GM19328 (cell line): ENCODE measurements around the gene ALKBH5.
"Not testable (repeated sequence)": the region's sequence is repeated elsewhere in the genome, so short reads cannot be mapped to it uniquely, and the experiment has no call there.

Experiments
- ATAC-seq: cut with Tn5 transposase; IDR thresholded peaks from one replicate; pipeline ENCODE4 v1.9.1; 2021; ENCODE audit warnings: mild to moderate bottlenecking, moderate library complexity; ENCODE audit not compliant: unreplicated experiment

ALKBH5 gene

DNA sequence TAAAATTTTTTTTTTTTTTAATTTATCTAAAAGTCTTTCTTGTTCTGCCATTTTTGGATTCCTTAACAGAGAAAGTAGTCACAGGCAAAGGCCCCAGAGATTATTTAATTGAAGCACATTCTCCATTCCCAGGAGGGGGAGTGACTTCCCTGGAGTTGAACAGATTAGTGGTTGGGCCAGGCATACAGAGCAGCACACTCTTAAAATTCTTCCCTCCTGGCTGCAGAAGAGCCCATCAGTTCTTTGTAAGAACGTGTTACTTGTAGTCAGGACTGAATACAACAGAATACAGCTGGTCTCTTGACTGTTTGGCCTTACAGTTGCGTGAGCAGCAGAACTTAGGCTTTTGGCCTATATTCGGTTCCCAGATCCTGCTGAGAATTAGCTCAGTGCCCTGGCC is 1.8 kb downstream of the ALKBH5 start:
- ATAC-seq = no peak

DNA sequence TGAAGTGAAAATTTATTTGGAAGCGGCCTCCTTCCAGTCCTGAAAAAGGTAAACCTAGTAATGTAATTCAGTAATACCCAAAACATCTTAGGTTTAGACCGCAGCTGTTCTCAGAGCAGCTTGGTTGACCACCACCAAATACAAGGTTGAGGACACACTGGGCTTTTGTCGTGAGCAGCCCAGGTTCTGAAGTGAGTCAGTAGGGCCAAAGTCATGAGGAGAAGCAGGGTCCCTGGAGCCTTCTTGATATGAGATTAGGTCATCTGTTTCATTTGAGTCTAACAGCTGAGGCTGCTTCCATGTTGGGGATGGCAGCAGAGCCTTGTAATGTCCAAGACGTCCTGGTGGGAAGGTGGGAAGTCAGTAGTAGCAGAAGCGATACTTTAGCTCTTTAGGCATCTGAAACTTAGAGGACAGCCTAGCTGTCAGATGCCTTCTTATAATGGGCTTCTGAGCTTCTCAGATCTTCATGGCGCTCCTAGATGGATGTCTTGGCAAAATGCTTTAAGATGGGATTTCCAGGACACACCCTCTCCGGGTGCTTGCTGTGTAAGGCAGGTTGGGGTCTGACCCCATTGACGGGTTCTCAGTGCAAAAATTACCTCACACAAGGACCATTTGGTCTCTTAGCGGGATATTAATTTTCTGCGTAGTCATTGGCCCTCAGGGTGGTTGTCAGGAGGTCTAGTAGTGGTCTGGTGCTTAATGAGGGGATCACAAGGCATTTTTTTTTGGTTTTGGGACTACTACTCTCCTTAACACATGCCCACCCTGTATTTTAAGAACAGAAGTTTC is 2.4 kb downstream of the ALKBH5 start:
- ATAC-seq = no peak

DNA sequence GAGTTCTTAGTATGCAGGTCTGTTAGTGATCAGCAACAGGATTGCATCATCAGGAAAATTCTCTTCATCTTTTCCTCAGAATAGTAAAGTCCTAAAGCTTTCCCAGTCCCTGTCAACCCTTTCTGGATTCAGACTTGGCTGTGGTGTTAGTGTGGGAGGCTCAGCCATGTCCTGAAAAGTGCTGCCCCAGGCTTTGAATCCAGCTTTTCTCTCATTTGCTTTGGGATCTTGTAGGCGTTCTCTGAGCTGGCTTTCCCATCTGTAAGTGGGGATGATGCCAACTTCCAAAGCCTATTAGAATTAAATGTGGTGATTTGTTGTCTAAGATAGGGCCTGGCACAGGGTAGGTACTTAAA is 3.0 kb downstream of the ALKBH5 start:
- ATAC-seq = no peak

DNA sequence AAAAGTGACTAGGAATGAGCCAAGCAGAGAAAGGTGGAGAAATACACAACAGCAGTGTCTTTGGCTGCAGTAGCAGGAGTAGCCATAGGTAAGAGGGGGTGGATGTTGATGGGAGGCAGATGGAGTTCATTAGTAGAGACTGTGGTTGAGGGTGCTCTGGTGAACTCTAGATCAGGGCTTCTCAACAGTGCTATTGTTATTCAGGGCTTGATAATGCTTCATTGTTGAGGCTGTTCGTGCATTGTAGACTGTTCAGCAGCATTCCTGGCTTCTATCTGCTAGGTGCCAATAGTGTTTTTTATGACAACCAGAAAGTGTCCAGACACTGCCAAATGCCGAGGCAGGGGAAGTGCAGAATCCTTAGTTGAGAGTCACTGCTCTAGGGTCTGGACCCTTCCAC is 3.6 kb downstream of the ALKBH5 start:
- no peak for ATAC-seq

DNA sequence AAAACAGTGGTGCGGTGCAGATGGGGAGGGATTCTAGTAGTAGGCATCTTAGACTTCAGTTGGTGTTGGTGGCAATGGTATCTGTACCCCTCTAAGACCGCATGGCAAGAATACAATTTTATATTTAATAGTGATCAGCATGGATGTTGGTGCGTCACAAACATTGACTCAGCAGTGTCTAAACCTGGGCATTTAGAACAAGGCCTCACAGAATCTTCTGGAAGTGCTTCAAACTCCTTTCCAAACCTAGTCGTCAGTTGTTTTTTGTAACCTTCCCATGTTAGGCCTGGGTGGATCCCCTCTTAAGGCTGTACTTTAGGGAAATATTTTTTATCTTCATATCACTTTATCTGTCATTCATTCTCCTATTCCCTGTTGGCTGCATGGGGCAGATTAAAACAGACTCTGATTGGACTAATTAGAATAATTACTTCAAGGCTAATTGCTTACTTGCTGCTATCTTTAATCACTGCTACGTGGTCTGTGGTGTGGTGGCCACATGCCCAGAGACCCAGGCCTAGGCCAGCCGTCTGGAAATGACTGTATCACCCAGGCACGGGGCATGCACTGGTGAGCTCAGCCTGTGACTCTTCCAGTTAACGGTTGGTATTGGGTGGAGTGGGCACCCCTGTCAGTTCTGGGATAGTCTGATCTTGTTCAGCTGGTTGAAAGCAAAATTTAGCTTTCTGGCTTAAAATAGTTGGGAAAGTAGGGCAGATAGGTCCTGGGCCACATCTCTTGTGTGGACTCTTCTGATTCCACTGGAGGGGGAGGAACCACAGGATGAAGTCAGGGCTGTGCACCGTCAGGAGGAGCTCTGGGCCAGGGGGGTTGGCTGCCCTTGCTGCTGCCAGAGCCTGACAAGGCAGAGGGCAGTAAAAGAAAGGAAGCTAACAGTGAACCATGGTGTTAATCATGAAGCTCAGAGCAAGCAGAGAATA is 4.5 kb downstream of the ALKBH5 start:
- ATAC-seq = no peak

DNA sequence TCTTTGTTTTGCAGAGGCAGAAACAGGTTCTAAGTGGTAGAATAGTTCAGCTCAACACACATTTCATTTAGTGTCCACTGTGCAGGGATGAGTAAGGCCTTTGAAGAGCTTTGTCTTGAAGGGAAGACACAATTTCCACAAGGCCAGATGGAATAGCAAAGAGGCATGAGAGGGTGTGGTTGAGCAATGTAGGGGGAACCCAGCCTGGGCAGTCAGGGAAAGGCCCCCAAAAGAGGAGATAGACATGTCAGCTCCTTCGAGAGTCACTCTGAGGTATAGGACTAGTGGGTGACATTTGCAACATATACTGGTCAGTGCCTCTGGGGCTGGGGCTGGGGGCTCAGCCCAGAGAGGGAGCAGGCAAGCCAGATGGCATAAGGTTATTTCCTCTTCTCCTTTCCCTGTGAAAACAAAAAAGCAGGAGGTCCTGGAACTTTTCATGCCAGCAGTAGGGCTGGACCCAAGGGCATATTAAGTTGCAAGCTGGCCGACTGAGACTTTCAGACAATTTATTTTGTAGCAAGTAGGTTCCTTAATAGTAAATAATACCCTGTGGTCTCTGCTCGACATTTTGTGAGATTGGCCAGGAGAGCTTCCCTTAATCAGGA is 7.1 kb downstream of the ALKBH5 start:
- no peak for ATAC-seq

DNA sequence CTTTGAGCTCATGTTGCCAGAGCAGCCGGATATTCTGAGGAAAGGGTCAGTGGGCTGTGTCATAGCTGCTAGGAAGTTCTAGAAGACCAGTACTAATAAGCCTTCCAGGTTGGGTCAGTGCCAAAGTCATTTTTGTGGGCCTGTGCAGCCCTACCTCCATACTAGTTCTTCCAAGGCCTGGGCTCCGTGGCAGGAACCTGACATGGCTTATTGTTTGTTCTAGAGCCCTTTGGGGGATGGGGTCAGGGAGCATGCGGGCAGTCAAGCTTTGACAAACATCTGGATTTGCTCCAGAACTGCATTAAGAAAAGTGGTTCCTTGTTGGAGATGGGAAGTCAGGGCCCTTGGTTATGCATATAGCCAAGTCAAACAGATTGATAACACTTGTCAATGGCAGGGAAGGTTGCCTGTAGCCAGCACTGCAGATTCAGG is 7.6 kb downstream of the ALKBH5 start:
- ATAC-seq = no peak

DNA sequence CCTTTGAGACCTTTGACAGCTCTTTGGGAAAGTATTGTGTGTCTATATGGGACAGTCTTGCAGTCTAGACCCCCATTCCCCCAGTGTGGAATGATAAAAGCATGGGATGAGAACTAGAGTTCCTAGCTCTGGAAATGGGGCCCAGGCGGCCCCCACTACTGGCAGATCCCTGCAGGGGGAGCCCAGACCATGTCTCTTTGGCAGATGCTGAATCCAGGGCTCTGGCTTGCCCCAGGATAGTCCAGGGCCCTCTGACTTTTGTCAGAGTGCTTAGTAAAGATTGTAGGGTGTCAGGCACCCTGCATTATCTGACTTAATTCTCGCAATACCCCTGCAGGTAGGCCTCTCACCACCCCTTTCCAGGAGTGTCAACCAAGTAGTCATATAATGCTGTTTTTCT is 8.3 kb downstream of the ALKBH5 start:
- ATAC-seq = no peak

DNA sequence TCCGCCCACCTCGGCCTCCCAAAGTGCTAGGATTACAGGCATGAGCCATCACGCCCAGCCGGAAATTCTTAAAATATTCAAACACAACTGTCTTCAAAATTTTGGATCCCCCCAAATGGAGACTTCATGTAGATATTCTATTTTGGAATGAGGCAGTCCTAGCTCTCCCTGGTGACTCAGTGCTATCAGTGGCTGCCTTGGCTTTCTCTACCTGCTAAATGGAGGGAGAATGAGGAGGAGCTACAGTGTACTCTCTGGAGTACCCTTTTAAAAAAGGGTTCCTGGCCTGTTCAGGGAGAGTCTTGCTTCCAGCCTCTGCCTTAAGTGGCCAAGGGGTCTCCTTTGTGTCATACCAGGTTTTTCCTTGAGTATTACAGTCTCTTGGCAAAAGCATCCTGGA is 10.8 kb downstream of the ALKBH5 start:
- ATAC-seq = no peak

DNA sequence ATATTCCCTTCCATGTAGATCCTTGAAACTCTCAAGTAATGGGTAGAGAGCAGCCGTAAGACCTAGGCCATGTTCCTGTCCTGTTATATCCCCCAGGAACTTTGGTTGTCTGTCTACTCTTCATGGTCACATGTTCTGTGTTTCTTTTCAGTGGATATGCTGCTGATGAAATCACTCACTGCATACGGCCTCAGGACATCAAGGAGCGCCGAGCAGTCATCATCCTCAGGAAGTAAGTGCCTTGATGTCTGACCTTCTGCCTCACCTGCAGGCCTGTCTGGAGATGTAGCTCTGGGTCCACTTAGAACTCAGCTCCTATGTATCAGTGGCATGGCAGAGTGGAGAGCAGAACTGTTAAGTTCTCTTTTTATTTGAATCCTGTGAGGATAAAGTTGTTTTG is 11.2 kb downstream of the ALKBH5 start:
- no peak for ATAC-seq

DNA sequence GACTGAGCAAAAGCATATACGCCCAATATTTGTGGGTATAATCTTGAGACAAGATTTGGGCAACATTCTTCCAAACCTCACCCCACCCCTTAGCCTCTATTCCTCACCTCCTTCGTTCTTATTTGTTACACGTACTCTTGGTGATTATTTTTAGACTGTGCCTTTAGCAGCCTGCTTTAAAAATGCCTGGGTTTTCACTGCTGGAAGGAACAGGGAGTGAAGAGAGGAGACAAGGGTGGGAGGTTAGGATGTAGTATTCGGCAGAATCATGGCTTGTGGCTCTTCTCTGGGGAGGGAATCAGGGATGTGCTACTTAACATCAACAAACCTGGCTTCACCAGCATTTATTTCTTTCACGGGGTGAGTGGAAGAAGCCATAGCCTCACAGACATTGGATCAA is 11.6 kb downstream of the ALKBH5 start:
- ATAC-seq = no peak

DNA sequence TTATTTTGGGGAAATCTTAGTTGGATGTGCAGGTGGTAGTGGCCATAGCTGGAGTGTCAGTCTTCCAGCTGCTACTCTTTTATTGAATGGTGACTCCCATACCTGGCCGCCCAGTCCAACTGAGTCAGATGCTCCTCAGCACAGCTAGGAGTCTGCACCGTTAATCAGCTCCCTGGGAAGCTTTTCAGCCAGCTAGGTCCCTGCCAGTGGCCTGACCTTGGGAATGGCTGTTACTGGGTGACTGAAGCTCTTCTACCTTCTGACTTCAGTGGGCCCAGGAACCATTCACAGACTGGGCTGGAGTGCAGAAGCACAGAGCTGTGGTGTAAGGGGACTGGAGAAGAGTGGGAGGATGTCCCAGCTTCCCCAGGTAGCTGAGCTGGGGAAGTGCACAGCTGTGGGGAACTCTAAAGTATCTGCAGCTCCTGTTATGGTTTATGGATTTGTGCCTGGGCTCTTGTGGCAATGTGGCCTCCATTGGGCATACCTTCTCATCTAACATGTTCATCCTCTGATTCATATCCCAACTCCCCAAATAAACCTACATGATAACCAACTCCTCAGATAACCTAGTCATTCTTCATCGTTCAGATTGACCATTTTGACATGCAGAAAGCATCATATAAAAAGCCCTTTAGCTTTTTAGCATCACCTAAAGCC is 14.0 kb downstream of the ALKBH5 start:
- ATAC-seq = no peak

DNA sequence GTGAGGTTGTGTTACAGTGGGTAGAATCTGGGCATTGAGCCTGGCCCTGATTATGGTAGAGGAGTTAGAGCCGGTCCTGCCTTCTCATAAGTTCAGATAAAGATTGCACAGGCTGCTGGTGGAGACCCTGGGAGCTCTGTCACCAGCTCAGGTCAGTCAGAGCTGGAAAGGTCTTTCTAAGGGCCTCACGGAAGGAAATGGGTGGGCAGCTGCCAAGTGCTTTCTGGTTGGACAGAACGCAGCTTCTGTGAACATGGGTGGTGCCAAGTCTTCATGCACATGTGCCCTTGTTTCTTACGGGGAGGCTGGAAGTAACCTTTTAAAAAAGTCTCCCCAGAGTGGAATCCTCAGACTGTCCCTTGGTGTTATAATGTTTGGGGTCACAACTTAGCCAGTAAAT is 14.9 kb downstream of the ALKBH5 start:
- ATAC-seq = no peak

DNA sequence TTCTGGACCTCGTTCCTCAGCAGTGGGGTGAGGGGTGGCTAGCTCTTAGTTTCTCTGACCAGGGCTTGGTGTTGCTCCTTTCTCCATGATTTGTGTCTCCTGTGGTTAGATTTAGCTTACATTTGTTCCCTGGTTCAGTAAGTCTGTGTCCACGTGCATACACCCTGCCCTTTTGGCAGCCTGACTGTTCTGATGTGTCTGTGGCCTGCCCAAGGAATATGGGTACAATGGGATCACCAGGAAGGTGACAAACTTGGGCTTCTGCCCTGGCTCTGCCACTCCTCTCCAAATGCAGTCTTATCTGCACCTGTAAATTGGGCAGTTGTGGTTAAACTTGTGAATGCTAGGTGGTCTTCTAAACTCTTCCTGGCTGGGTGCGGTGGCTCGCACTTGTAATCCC is 17.5 kb downstream of the ALKBH5 start:
- ATAC-seq = no peak

DNA sequence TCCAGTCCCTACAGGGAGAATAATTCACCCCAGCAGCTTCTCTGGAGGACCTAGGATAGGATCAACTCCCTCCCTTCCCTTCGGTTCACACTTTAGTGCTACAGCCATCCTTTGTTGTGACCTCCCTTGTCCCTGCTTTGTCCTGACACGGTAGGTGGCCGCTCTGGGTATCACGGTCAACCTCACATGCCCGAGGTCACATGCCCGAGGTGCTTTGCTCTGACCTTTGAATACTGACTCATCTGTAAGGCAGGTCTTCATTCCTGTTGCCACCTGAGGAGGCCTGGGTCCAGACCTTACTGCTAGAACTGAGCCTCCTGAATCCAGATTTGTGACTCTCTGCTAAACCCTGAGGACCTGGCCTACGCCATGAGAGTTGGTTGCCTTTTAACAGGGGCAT is 19.7 kb downstream of the ALKBH5 start:
- ATAC-seq = no peak

DNA sequence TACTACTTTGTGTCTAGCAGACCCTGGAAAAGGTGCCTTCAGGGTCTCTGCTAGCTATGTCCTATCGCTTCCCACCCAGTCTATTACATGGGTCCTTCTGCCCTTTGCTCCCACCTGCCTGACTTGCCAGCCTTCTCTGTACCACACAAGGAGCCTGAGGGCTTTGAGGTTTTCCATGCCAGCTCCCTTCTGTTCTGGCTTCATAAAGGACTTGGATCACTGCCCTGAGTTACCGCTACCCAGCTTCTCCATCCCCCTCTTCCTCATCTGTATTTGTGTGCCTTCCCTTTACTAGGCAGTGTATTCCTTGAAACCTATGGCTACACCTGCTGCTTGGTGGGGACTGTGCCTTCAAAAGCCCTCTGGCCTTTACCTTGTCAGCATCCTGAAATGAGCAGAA is 22.2 kb downstream of the ALKBH5 start:
- ATAC-seq = no peak

DNA sequence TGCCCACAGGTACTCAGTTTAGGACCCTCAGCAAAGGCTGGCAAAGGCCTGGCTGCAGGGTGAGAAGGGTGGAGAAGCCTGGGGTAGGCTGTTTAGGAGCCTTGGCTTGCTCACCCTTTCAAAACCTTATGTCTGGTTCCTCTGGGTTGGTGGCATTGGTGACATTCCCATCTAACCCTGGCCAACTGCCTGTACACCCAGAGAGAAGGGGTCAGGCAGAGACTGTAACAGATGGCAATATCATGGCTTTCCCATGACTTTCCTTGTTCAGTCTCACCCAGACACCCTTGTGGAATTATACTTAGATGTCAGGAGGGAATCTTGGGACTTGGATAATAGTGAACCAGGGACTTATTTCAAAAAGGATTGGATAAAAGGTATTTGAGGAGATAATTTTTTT is 23.3 kb downstream of the ALKBH5 start:
- no peak for ATAC-seq

DNA sequence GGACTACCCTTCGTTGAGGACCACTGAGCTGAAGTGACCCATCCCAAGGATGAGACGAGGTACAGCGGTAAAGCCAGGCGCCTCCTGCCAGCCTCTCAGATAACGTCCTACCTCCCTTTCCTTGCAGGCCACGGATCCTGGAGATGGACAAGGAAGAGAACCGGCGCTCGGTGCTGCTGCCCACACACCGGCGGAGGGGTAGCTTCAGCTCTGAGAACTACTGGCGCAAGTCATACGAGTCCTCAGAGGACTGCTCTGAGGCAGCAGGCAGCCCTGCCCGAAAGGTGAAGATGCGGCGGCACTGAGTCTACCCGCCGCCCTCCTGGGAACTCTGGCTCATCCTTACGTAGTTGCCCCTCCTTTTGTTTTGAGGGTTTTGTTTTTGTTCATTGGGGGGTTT is 24.5 kb downstream of the ALKBH5 start:
- no peak for ATAC-seq

DNA sequence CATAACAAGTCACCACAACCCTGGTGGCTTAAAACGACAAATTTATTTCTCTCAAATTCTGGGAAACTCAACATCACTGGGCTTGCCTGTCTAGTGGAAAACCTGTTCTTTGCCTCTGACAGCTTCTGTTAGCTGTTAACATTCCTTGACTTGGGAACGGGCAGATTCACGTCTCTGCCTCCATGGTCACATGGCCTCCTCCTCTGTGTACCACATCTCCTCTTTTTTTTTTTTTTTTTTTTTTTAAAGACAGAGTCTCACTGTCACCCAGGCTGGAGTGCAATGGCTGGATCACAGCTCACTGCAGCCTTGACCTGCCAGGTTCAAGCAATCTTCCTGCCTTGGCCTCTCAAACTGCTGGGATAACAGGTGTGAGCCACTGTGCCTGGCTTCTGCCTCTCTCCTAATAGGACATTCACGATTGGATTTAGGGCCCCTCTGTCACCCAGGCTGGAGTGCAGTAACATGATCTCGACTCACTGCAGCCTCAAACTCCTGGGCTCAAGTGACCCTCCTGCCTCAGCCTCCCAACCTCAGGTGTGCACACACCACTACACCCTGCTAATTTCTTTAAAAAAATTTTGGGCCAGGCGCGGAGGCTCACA is 30.1 kb downstream of the ALKBH5 start:
- ATAC-seq = no peak

DNA sequence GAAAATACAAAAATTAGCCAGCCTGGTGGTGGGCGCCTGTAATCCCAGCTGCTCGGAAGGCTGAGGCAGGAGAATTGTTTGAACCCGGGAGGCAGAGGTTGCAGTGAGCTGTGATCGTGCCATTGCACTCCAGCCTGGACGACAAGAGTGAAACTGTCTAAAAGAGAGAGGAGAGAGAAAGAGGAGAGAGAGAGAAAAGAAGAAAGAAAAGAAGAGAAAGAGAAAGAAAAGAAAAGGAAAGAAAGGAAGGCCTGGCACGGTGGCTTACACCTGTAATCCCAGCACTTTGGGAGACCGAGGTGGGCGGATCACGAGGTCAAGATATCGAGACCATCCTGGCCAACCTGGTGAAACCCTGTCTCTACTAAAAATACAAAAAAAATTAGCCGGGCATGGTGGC is 33.3 kb downstream of the ALKBH5 start:
- not testable (repeated sequence) for ATAC-seq
